ENCODE results near the gene APC2. TPM values are rescaled to one million over a fixed set of nuclear protein-coding genes. Genes with fewer than 3 reads are reported as not detected.

Gene APC2
- total RNA-seq, 1 donor from 2014 or later = 43.0 TPM

- Mint-ChIP-seq H3K9me3 (no peaks in the 10 kb centered on the region), H3K27me3 (ENCODE audit: low read depth) (no peaks in the 10 kb centered on the region), H3K36me3 (ENCODE audit: low read depth) (no peaks in the 10 kb centered on the region), H3K4me3 (peak overlapping the region; percentile 6), H3K27ac (ENCODE audit: unreplicated experiment) (no peak overlapping the region), H3K4me1 (peaks cover 45% of the 10 kb centered on the region)
- no peak for DNase-seq (ENCODE audit: low read depth, low spot score)
- TF ChIP-seq CTCF (conservative IDR thresholded peaks at IDR 0.05) = no peak
Observed at GRCh38 chr19:1412995-1413800, 36.7 kb upstream of the APC2 start.

GRCh38 chr19:1416014-1416841 lies 33.7 kb upstream of the APC2 start:
- TF ChIP-seq CTCF (conservative IDR thresholded peaks at IDR 0.05) = no peak
- DNase-seq (ENCODE audit: low read depth, low spot score) = no peak
- Mint-ChIP-seq H3K4me1 (peaks cover 22% of the 10 kb centered on the region), H3K27me3 (ENCODE audit: low read depth) (no peaks in the 10 kb centered on the region), H3K36me3 (ENCODE audit: low read depth) (peaks cover 7% of the 10 kb centered on the region), H3K4me3 (peak overlapping the region; percentile 65), H3K9me3 (no peaks in the 10 kb centered on the region), H3K27ac (ENCODE audit: unreplicated experiment) (peak overlapping the region; percentile 67)

DNA sequence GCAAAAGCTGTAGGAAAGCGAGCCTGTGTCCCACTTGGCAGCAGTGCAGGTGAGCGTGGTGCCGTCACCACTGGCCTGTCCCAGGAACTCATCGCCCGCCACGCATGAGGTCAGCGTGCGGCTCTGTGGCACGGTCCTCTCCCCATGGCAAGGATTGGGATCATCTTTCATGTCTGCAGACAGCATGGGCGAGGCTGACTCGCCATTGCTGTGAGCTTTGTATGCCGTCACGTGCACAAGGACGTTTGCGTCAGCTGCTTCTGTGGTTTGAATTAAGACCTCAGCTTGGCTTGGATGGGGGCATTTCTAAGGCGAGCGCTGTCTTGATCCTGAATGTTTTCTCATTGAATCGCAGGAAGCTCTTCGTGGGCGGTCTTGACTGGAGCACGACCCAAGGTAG lies 32.8 kb upstream of the APC2 start:
- peaks cover 22% of the 10 kb centered on the region for H3K4me1 Mint-ChIP-seq
- H3K9me3 Mint-ChIP-seq = no peaks in the 10 kb centered on the region
- peak overlapping the region; percentile 5 for H3K27ac Mint-ChIP-seq (ENCODE audit: unreplicated experiment)
- H3K27me3 Mint-ChIP-seq (ENCODE audit: low read depth) = no peaks in the 10 kb centered on the region
- DNase-seq (ENCODE audit: low read depth, low spot score) = no peak
- H3K4me3 Mint-ChIP-seq = no peak overlapping the region
- H3K36me3 Mint-ChIP-seq (ENCODE audit: low read depth) = peaks cover 7% of the 10 kb centered on the region
- TF ChIP-seq CTCF (conservative IDR thresholded peaks at IDR 0.05) = no peak

- H3K4me1 Mint-ChIP-seq = peaks cover 22% of the 10 kb centered on the region
- H3K4me3 Mint-ChIP-seq = no peak overlapping the region
- H3K36me3 Mint-ChIP-seq (ENCODE audit: low read depth) = peaks cover 7% of the 10 kb centered on the region
- no peaks in the 10 kb centered on the region for H3K9me3 Mint-ChIP-seq
- no peak for DNase-seq (ENCODE audit: low read depth, low spot score)
- no peaks in the 10 kb centered on the region for H3K27me3 Mint-ChIP-seq (ENCODE audit: low read depth)
- peak overlapping the region; percentile 5 for H3K27ac Mint-ChIP-seq (ENCODE audit: unreplicated experiment)
- no peak for TF ChIP-seq CTCF (conservative IDR thresholded peaks at IDR 0.05)
Observed at GRCh38 chr19:1417681-1418495, 32.0 kb upstream of the APC2 start.

DNA sequence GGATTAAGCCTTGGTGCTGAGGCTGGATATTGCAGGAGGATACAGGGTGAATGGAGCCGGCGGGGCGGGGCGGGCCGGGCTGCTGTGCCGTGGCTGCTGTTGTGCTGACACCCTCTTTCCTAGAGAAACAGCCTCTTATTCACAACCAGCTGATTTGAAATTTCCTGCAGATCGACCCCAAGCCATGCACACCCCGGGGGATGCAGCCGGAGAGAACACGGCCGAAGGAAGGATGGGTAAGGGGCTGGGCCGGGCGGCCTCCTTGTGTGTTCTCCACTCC lies 31.5 kb upstream of the APC2 start:
- peaks cover 11% of the 10 kb centered on the region for H3K36me3 Mint-ChIP-seq (ENCODE audit: low read depth)
- no peak overlapping the region for H3K4me3 Mint-ChIP-seq
- H3K27ac Mint-ChIP-seq (ENCODE audit: unreplicated experiment) = no peak overlapping the region
- no peak for TF ChIP-seq CTCF (conservative IDR thresholded peaks at IDR 0.05)
- no peaks in the 10 kb centered on the region for H3K27me3 Mint-ChIP-seq (ENCODE audit: low read depth)
- DNase-seq (ENCODE audit: low read depth, low spot score) = no peak
- no peaks in the 10 kb centered on the region for H3K9me3 Mint-ChIP-seq
- H3K4me1 Mint-ChIP-seq = peaks cover 26% of the 10 kb centered on the region

Measured in neural crest cell (in vitro differentiated cells).